ENCODE measurements around the gene PDE3B.

PDE3B gene

DNA sequence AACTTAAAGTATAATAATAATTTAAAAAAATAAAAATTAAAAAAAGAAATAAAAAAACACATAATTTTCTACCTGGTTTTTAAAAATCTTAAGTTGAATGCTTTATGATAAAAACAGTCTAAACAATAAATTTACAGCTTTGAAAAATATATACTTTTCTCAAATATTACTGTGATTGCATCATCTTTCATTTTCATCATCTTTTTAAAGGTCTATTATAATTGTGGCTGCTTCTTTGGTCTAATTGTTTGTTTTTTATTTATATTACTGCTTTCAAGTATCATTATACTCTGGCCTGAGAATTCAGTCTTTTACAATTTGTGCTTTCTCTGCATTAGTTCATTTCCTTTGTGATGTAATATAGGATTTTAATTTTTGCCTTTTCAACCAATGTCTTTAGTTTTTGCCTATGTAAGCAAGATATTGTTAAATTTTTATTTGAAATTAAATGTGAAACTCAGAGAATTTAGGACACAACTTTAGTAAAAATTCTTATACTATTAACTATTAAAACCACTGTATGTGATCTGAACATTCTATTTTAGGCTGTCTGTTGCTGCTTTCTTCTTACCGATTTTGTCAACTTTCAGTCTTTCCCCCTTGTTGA lies 241.2 kb downstream of the PDE3B start:
- DNase-seq (ENCODE audit: low read depth, low spot score): no peak

DNA sequence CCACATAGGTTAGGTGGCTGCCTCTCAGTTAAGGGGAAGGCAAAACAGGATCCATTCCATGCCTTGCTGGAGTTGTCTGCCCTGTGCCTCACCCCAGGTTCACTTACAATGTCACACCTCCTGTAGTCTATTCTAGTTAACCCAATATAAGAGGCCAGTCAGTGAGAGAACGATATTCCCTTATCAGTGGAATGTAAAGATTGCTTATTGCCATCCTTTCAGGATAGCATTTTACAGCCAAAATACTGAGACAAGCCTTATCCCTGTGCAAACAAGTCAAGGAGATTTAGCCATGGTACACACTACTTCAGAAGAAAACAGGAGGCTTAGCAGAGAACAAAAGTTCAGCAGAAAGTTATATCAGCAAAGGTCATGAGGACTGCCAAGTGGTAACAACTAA lies 242.9 kb downstream of the PDE3B start:
- no peak for DNase-seq (ENCODE audit: low read depth, low spot score)

DNA sequence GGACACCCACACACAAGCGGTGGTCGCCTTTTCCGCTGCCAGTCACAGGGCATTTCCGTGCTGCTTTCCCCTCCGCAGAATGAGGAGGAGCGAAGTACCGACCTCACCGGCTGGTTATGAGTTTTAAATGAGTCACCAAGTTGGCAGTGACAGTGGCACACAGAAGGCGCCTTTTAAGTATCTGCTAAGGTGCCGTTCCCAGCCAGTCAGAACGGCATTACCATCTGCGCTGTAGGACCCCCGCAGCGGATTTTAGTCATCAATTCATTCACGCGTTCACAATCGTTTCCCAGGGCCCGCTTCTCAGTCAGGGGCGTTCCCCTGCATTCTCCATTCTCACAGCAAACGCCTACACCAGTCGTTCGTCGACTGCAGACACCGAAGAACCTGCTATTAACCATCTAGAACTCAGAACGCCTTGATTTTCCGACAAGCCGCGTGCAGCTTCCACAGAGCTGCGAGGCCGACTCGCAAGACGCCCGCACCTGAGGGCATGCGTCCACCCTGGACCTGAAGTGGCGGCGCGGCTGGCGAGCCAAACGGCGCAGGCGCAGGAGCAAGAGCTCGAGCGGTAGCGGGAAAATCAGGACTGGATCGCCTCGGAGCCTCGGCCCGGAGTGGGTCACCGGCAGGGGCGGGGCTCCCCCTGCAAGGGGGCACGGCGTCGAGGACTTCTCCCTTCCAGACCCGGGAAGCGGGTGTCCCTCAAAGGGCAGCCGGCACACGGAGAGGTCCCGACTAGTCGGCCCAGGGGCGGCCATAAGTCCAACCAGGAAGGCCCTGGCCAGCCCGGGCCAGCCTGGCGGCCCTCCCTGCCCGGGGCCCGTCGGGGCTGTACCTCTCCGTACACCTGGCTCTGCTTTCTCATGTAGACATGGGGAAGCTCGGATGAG lies 247.8 kb downstream of the PDE3B start:
- DNase-seq (ENCODE audit: low read depth, low spot score): peak; percentile 71

DNA sequence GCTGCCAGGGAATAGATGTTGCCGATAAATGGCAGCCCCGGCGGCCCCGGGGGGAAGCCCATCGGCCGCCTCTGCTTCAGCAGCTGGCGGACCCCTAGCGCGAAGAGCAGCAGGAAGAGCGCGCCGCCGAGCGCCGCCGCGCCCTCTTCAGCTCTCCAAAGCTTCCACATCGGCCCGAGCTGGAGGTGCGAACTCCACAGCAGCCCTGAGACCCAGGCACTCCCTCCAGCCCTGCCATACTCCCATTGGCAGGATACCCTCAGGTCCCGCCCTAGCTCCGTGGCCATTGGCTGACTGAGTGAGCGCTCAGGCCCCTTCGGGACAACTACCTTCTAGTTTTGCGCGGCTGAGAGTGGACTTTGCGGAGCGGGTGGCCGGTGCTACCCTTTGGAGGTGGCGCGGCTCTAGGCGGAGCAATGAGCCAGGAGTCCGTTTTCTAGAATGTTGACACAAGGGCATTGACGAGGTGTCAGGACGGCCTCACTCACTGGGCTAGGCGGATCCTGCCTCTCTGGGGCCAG lies 248.5 kb downstream of the PDE3B start, which contains the start of gene CYP2R1:
CYP2R1 (minus strand) TSS at position 196 of the 521 bp plus-strand sequence; CDS start at position 170, 26 bp downstream.
- DNase-seq (ENCODE audit: low read depth, low spot score): peak; percentile 83

DNA sequence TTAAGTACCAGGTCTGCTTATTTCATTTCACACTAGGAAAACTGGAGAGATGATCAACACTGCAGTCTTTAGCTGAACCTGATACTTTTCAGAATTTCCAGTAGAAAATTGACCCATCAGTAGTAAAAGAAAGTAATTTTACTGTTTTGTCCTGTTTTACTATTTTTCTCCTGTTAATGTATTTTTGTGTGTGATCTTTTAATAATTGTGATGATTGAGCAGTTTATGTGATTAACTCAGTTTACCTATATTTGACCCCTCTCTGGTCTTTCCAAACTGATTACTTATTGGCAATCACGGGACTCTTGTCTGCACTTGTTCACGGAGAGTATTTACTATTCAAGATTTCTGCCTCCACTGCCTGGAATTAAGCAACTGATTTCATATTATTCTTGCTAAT lies 249.0 kb downstream of the PDE3B start:
- DNase-seq (ENCODE audit: low read depth, low spot score): no peak

DNA sequence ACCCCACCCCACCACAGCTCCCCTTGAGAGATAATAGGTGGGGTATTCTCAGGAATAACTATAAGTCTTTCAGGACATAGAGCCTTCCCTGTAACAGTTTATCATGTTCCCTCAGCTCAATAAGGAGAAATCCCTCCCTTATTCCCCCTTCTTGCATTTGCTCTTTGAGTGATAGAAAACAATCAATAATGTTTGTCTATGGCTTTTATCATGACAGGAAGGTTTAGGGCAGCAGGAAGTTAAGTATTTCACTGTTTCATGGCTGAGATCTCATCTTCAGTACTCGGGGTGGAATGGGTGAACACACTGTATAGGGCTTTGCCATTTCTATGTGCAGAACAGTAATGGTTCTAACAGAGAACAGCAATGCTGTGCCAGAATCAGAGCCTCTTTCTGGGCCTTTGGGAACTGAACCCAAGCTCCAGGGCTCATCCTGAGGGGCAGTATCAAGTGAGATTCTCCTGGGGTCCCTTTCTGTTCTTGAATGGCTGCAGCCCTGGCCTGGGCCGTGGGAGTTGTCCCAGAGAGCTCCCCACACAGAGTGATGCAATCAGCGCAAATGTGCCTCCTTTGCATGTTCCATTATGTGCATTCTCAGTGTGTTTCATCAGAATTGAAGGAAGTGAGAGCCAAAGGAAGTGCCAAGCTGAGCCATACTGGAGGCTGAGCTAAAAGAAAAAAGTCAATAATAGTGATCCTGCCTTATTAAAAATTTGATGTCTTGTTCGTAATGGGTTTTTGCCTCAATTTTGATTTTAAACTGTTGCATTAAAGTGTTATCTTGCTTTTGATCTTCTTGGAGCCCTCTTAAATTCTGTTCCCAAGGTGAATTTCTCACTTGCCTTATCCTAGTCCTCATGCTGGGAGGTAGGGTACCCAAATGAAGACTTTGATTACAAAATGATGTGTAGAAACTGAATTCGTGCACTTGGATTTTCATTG lies 251.3 kb downstream of the PDE3B start:
- no peak for DNase-seq (ENCODE audit: low read depth, low spot score)

DNA sequence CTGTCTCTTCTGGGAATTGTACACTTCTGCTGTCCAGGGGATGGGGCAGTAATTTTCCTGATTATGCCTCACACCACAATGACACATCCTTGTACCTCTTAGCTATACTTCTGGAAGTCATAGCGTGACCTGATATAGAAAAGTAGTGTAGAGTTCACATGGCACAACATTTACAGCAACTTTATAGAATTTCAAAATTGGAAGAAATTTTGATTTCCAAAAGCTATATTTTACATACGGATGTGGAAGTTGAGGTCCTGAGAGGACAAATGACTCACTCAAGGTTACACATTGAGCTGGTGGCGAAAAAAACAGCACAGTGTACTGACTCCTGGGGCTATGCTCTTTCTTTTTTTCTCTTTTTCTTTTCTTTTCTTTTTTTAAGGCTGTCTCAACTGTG lies 254.8 kb downstream of the PDE3B start:
- no peak for DNase-seq (ENCODE audit: low read depth, low spot score)

DNA sequence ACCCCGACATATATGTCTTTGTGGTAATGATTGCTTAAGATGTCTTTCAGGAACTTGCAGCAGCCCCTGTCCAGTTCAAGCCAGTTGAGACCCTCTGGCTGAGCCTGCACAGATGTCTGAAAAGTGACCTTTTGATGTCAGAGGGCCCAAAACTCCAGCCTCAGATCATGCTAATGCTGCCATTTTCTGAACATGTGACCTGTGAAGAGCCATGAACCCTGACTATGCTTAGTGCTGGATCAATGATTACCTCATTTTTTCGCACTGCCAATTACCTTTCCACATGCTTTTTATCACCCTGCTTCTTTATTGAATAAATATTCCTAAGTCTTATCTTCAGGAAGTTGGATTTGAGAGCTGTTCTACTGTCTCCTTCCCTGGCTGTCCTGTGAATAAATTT lies 255.3 kb downstream of the PDE3B start:
- DNase-seq (ENCODE audit: low read depth, low spot score): no peak

DNA sequence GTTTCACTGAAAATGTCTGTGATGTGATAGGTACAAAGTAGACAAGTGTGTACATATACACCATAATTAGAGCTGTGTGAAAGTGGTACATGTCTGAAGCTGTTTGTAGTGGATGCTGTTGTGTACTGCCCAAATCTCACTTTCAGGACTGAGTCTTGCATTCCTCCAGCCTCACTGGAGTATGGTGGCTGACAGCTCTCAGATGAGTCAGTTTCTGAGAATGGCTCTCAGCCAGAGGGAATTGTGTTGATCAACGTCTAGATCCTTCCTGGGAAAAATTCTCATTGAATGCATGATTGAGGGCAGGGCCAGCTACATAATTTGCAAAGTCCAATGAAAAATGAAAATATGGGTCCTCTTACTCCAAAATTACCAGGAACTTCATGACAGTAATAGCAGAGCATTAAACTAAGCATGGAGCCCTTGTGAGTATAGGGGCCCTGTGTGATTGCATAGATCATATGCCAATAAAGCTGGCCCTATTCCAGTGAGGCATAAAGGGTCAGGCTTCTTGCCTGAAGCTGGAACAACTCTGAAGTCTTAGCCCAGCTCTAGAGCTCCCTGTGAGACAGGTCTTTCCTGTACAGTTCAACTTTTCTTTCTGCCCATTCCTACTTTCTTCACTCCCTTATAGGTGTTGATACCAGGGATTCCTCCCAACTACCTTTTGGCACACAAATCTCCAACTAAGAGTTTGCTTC lies 259.2 kb downstream of the PDE3B start:
- DNase-seq (ENCODE audit: low read depth, low spot score): no peak

DNA sequence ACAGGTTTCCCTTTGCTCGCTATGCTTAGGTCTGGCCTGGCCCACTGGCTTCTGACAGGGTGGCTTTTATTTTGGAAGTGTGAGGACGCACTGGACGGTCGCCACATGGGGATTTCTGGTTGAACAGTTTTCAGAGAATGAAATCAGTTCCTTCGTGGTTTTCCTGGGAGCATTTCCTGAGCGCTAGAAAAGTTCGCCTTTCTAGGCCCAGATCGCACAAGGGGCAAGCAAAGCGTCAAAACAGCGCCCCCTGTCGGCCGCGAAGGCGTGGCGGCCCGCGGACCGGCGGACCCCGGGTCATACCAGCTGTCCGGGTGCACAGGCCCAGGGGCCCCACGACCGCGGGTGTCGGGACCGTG lies 261.1 kb downstream of the PDE3B start:
- DNase-seq (ENCODE audit: low read depth, low spot score): peak; percentile 72

DNA sequence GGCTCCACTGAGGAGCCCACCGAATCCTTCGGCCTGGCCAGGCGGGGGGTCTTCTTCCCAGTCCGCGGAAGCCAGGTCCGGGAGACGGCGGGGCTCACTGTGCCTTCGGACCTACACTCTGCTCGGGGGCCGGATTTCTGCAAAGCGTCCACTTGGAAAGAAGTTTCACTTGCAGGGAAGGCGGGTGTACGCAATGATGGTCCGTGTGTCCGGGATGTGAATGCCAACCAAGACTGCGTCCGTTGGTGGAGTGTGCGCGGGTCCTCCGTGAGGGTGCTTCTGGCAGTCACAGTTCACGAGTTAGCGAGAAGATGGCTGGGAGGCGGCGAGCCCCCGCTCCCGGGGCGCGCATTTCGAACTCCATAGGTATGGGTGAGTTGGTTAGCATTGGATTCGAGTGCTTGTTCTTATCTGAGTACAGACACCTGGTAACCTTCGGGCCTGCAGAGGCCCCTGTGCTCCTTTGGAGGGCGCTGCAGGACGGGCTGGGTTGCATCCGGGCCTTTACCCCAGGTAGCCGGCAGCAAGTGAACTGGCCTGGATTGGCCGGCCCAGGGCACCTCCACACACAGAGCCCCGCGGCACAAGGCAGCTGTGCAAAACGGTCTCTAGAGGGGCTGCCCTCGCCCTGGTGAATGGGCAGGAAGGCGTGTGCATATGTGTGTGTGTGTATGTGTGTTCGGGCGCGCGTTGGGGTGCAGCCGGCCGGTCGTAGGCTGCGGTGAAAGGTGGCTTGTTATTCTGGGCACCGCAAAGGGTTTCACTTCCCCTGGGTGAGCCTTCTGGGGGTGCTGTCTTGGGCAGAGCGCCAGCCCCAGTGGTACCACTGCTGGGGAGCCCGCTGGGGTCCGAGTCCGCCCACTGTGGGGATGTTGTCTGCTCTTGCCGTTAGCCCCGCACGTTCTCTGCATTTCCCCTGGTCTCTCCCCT lies 261.8 kb downstream of the PDE3B start:
- DNase-seq (ENCODE audit: low read depth, low spot score): no peak

DNA sequence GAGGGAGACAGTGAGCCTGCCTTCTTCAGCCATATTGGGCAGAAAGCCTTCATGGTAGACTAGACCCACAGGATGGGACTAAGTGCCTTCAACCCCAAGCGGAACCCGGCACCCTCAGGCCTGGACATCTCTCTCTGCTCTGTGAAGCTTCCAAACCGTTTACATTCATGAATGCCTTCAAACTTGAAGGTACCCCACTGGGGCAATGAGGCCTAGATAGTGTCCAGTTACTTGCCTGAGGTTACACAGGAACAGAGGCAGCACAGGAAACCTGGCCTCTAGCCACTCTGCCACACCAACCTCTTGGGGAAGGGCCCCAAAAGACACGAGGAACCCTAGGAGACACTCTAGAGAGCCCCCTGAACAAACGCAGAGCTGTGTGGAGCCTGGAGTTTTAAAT lies 263.0 kb downstream of the PDE3B start:
- DNase-seq (ENCODE audit: low read depth, low spot score): no peak

DNA sequence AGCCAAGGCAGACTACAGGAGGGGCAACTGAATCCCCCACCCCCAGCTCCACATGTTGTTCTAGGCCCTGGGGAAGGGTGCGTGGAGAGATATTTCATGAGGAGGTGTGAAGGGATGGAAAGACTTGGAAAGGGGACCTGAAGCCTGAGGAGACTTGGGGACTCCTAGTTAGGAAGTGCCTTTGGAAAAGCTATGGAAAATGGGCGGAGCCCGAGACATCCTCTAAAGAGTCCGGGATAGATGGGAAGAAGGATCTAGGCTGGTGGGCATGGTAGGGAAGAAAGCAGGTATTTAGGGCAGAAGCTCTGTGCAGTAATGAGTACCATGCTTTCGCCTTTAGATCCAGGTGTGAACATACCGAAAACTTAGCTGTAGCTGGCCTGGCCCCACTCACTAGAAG lies 263.4 kb downstream of the PDE3B start:
- no peak for DNase-seq (ENCODE audit: low read depth, low spot score)

DNA sequence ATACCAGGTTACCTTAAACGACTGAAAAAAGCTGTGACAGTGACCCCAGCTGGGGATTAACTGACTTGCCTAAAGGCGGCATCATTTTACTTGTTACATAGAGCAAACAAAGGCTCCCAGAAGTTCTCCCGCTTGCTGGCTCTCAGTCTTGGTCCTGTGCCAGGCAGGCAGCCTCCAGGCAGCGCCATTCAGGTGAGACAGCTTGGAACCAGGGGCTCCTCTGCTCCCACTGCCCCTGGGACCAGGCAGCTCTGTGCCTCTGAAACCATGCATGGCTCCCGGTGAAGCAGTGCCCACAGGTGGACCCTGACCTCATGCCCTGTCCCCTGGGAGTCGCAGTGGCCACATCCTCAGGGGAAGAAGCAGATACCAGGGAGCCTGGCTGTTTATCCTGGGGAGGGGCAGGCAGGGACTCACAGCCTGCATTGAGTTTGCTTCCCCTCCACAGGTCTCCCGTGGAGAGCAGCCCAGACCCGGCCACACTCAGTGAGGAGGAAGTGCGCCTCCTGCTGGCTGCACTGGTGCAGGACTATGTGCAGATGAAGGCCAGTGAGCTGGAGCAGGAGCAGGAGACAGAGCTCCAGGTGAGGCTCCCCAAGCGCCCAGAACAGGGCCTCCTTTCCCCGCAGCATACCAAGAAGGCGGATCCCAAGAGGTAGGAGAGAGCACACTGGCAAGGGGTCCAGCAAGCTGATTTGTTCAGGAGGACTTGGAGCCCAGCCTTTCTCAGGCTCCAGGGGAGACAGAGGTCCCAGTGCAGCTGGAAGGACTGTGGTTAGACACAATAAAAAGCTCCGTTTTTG lies 264.0 kb downstream of the PDE3B start:
- peak; percentile 74 for DNase-seq (ENCODE audit: low read depth, low spot score)

DNA sequence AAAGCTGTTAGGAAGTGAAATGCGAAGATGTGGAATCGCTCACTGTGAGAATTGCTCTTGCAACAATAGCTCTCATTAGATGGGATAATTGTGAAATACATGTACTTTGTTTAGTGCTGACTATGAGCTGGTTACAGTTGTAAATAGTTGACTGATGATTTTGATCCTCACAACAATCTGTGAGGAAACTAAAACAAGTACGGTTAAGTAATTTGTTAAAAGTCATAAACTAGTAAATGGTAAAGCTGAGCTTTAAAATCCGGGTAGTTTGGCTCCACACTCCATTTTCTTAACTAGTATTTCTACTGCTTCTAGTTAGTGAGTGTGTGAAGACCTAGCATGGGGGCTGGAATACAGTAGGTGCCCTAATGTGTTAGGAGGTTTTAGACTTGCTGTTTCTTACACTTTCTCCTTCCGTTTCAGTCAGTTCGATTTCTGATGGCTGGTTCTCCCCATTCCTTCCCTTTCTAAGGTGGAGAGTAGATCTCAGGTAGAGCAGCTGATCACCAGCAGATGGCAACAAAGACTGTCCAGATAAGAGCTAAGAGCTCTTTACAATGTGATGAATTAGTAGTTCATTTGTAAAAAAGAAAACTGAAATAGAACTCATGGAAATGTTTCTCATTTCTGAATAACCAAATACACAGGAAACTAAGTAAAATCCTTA lies 264.7 kb downstream of the PDE3B start:
- no peak for DNase-seq (ENCODE audit: low read depth, low spot score)

DNA sequence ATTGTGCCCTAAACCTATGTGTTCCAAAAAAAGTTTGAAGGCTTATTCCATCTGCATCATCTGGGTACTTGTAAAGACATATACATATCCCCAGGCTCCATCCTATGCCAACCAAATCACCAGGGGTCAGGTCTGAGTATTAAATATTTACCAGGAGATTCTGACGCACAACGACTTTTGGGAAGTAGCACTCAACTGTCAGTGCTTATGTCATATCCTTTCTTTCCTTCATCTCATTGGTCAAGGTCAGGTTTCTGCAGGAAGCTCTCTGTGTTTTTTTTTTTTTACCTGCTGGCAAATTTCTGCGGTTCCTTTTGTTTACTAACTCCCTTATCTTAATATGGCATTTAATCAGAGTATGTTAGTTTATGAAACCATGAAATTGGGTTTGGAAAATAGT lies 270.9 kb downstream of the PDE3B start:
- no peak for DNase-seq (ENCODE audit: low read depth, low spot score)

DNA sequence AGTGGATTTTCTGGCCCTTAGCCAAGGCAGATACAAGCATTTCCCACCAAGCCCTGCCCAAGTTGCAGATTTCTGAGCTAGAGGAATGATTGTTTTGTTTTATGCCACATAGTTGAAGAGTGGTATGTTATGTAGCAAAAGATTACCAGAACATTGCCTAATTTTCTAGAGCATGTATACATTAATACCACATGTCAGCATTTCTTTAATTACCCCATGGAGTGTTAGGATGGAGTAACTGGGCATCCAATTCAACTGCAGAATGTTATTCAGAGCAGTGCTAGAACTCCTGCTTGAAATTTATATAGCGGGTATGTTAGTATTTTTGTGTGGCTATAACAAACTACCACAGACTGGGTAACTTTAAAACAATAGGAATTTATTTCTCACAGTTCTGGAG lies 272.8 kb downstream of the PDE3B start:
- no peak for DNase-seq (ENCODE audit: low read depth, low spot score)
